Measurements from ENCODE around the gene PLOD1.

The PLOD1 gene

GRCh38 chr1:11980676-11980972 is 46.1 kb downstream of the PLOD1 start:
- Histone ChIP-seq H3K27me3 (ENCODE audit: control insufficient read depth, insufficient read depth, low read length) (no peaks in the 10 kb centered on the region), H3K36me3 (ENCODE audit: control insufficient read depth, insufficient read depth, low read length) (peaks cover 35% of the 10 kb centered on the region), H3K4me3 (ENCODE audit: low read depth, low read length) (peak overlapping the region; percentile 94), H3K4me1 (ENCODE audit: control insufficient read depth, insufficient read depth, low read length) (peaks cover 9% of the 10 kb centered on the region; the same call in 1 of the 2 replicates), H3K9ac (ENCODE audit: low read depth, low read length) (peak overlapping the region; percentile 89), H3K27ac (ENCODE audit: low read depth, low read length) (peak overlapping the region; percentile 97), H3K9me3 (ENCODE audit: control insufficient read depth, insufficient read depth, low read length) (no peaks in the 10 kb centered on the region)

- no peak overlapping the region; the same call in 1 of the 2 replicates for H3K9ac ChIP-seq (ENCODE audit: low read depth, low read length)
- no peaks in the 10 kb centered on the region for H3K27me3 ChIP-seq (ENCODE audit: control insufficient read depth, insufficient read depth, low read length)
- H3K36me3 ChIP-seq (ENCODE audit: control insufficient read depth, insufficient read depth, low read length) = peaks cover 43% of the 10 kb centered on the region
- no peak overlapping the region for H3K27ac ChIP-seq (ENCODE audit: low read depth, low read length)
- no peaks in the 10 kb centered on the region for H3K9me3 ChIP-seq (ENCODE audit: control insufficient read depth, insufficient read depth, low read length)
- peak overlapping the region; percentile 94 for H3K4me3 ChIP-seq (ENCODE audit: low read depth, low read length)
- H3K4me1 ChIP-seq (ENCODE audit: control insufficient read depth, insufficient read depth, low read length) = peaks cover 9% of the 10 kb centered on the region; the same call in 1 of the 2 replicates
These were observed 47.0 kb downstream of the PLOD1 start for GRCh38 chr1:11981378-11982009.

GRCh38 chr1:11982010-11982392 is 47.5 kb downstream of the PLOD1 start:
- Histone ChIP-seq H3K27ac (ENCODE audit: low read depth, low read length) (no peak overlapping the region), H3K27me3 (ENCODE audit: control insufficient read depth, insufficient read depth, low read length) (no peaks in the 10 kb centered on the region), H3K9me3 (ENCODE audit: control insufficient read depth, insufficient read depth, low read length) (no peaks in the 10 kb centered on the region), H3K36me3 (ENCODE audit: control insufficient read depth, insufficient read depth, low read length) (peaks cover 47% of the 10 kb centered on the region), H3K4me1 (ENCODE audit: control insufficient read depth, insufficient read depth, low read length) (peaks cover 9% of the 10 kb centered on the region; the same call in 1 of the 2 replicates), H3K4me3 (ENCODE audit: low read depth, low read length) (no peak overlapping the region), H3K9ac (ENCODE audit: low read depth, low read length) (no peak overlapping the region)

GRCh38 chr1:11984121-11984520 is 49.6 kb downstream of the PLOD1 start:
- no peak overlapping the region for H3K4me3 ChIP-seq (ENCODE audit: low read depth, low read length)
- H3K36me3 ChIP-seq (ENCODE audit: control insufficient read depth, insufficient read depth, low read length) = peaks cover 56% of the 10 kb centered on the region
- H3K9ac ChIP-seq (ENCODE audit: low read depth, low read length) = no peak overlapping the region
- no peaks in the 10 kb centered on the region for H3K27me3 ChIP-seq (ENCODE audit: control insufficient read depth, insufficient read depth, low read length)
- H3K4me1 ChIP-seq (ENCODE audit: control insufficient read depth, insufficient read depth, low read length) = peaks cover 9% of the 10 kb centered on the region; the same call in 1 of the 2 replicates
- no peak overlapping the region for H3K27ac ChIP-seq (ENCODE audit: low read depth, low read length)
- H3K9me3 ChIP-seq (ENCODE audit: control insufficient read depth, insufficient read depth, low read length) = no peaks in the 10 kb centered on the region

- H3K4me3 ChIP-seq (ENCODE audit: low read depth, low read length) = no peak overlapping the region
- H3K27ac ChIP-seq (ENCODE audit: low read depth, low read length) = no peak overlapping the region
- H3K27me3 ChIP-seq (ENCODE audit: control insufficient read depth, insufficient read depth, low read length) = no peaks in the 10 kb centered on the region
- H3K36me3 ChIP-seq (ENCODE audit: control insufficient read depth, insufficient read depth, low read length) = peaks cover 61% of the 10 kb centered on the region
- H3K4me1 ChIP-seq (ENCODE audit: control insufficient read depth, insufficient read depth, low read length) = peaks cover 6% of the 10 kb centered on the region; the same call in 1 of the 2 replicates
- no peak overlapping the region for H3K9ac ChIP-seq (ENCODE audit: low read depth, low read length)
- H3K9me3 ChIP-seq (ENCODE audit: control insufficient read depth, insufficient read depth, low read length) = no peaks in the 10 kb centered on the region
These were observed 50.1 kb downstream of the PLOD1 start for GRCh38 chr1:11984576-11984975.

GRCh38 chr1:11985171-11985570 is 50.7 kb downstream of the PLOD1 start:
- peaks cover 67% of the 10 kb centered on the region for H3K36me3 ChIP-seq (ENCODE audit: control insufficient read depth, insufficient read depth, low read length)
- H3K27ac ChIP-seq (ENCODE audit: low read depth, low read length) = no peak overlapping the region

GRCh38 chr1:11985851-11986250 is 51.3 kb downstream of the PLOD1 start:
- no peaks in the 10 kb centered on the region for H3K9me3 ChIP-seq (ENCODE audit: control insufficient read depth, insufficient read depth, low read length)
- H3K36me3 ChIP-seq (ENCODE audit: control insufficient read depth, insufficient read depth, low read length) = peaks cover 73% of the 10 kb centered on the region
- H3K4me3 ChIP-seq (ENCODE audit: low read depth, low read length) = no peak overlapping the region
- no peak overlapping the region for H3K27ac ChIP-seq (ENCODE audit: low read depth, low read length)
- H3K27me3 ChIP-seq (ENCODE audit: control insufficient read depth, insufficient read depth, low read length) = no peaks in the 10 kb centered on the region
- 0 out of 2 replicates have a peak, but pooled peaks cover 4% of the 10 kb centered on the region for H3K4me1 ChIP-seq (ENCODE audit: control insufficient read depth, insufficient read depth, low read length)
- no peak overlapping the region for H3K9ac ChIP-seq (ENCODE audit: low read depth, low read length)

More at GRCh38 chr1:11985171-11985570, 50.7 kb downstream of the PLOD1 start:
- H3K9ac ChIP-seq (ENCODE audit: low read depth, low read length) = no peak overlapping the region
- no peak overlapping the region for H3K4me3 ChIP-seq (ENCODE audit: low read depth, low read length)
- H3K9me3 ChIP-seq (ENCODE audit: control insufficient read depth, insufficient read depth, low read length) = no peaks in the 10 kb centered on the region
- H3K4me1 ChIP-seq (ENCODE audit: control insufficient read depth, insufficient read depth, low read length) = 0 out of 2 replicates have a peak, but pooled peaks cover 4% of the 10 kb centered on the region
- no peaks in the 10 kb centered on the region for H3K27me3 ChIP-seq (ENCODE audit: control insufficient read depth, insufficient read depth, low read length)

GRCh38 chr1:11989669-11990068 is 55.2 kb downstream of the PLOD1 start:
- Histone ChIP-seq H3K27ac (ENCODE audit: low read depth, low read length) (no peak overlapping the region), H3K27me3 (ENCODE audit: control insufficient read depth, insufficient read depth, low read length) (no peaks in the 10 kb centered on the region), H3K4me3 (ENCODE audit: low read depth, low read length) (no peak overlapping the region), H3K9ac (ENCODE audit: low read depth, low read length) (no peak overlapping the region), H3K4me1 (ENCODE audit: control insufficient read depth, insufficient read depth, low read length) (no peaks in the 10 kb centered on the region), H3K9me3 (ENCODE audit: control insufficient read depth, insufficient read depth, low read length) (no peaks in the 10 kb centered on the region), H3K36me3 (ENCODE audit: control insufficient read depth, insufficient read depth, low read length) (peaks cover 76% of the 10 kb centered on the region)

GRCh38 chr1:11990303-11991032 is 56.0 kb downstream of the PLOD1 start:
- Histone ChIP-seq H3K36me3 (ENCODE audit: control insufficient read depth, insufficient read depth, low read length) (peaks cover 77% of the 10 kb centered on the region), H3K4me1 (ENCODE audit: control insufficient read depth, insufficient read depth, low read length) (no peaks in the 10 kb centered on the region), H3K9me3 (ENCODE audit: control insufficient read depth, insufficient read depth, low read length) (no peaks in the 10 kb centered on the region), H3K27me3 (ENCODE audit: control insufficient read depth, insufficient read depth, low read length) (no peaks in the 10 kb centered on the region), H3K9ac (ENCODE audit: low read depth, low read length) (no peak overlapping the region), H3K27ac (ENCODE audit: low read depth, low read length) (no peak overlapping the region), H3K4me3 (ENCODE audit: low read depth, low read length) (no peak overlapping the region)

GRCh38 chr1:11991969-11992676 is 57.6 kb downstream of the PLOD1 start:
- H3K36me3 ChIP-seq (ENCODE audit: control insufficient read depth, insufficient read depth, low read length) = peaks cover 81% of the 10 kb centered on the region

More at GRCh38 chr1:11991969-11992676, 57.6 kb downstream of the PLOD1 start:
- H3K27ac ChIP-seq (ENCODE audit: low read depth, low read length) = no peak overlapping the region
- H3K4me1 ChIP-seq (ENCODE audit: control insufficient read depth, insufficient read depth, low read length) = no peaks in the 10 kb centered on the region
- H3K9ac ChIP-seq (ENCODE audit: low read depth, low read length) = no peak overlapping the region
- H3K4me3 ChIP-seq (ENCODE audit: low read depth, low read length) = no peak overlapping the region
- H3K9me3 ChIP-seq (ENCODE audit: control insufficient read depth, insufficient read depth, low read length) = no peaks in the 10 kb centered on the region
- H3K27me3 ChIP-seq (ENCODE audit: control insufficient read depth, insufficient read depth, low read length) = no peaks in the 10 kb centered on the region

Data from HUES48 (cell line).